Hematopoietic multipotent progenitor cell treated with erythropoietin and hydrocortisone succinate and interleukin-3 and kit ligand, for 4 days (in vitro differentiated cells): ENCODE results near the gene KPNB1.
"Not testable (repeated sequence)": the region's sequence is repeated elsewhere in the genome, so short reads cannot be mapped to it uniquely, and the experiment has no call there.

Experiments
- DNase-seq: peaks from one replicate; pipeline ENCODE4 v3.0.0-alpha.2; 2015

Gene KPNB1

GRCh38 chr17:47682727-47683126 lies 33.0 kb downstream of the KPNB1 start:
- not testable (repeated sequence) for DNase-seq

- no peak for DNase-seq
Observed at GRCh38 chr17:47684025-47684424, 34.3 kb downstream of the KPNB1 start.

- DNase-seq, result no peak
Observed at GRCh38 chr17:47684535-47685193, 34.9 kb downstream of the KPNB1 start.

GRCh38 chr17:47685556-47686275 lies 36.0 kb downstream of the KPNB1 start:
- DNase-seq, result no peak

- no peak for DNase-seq
Observed at GRCh38 chr17:47686276-47686635, 36.5 kb downstream of the KPNB1 start.

GRCh38 chr17:47686664-47687327 lies 37.1 kb downstream of the KPNB1 start:
- no peak for DNase-seq

GRCh38 chr17:47687328-47687690 lies 37.6 kb downstream of the KPNB1 start:
- DNase-seq, result no peak

GRCh38 chr17:47687748-47688147 lies 38.0 kb downstream of the KPNB1 start:
- no peak for DNase-seq

GRCh38 chr17:47690121-47690520 lies 40.4 kb downstream of the KPNB1 start:
- DNase-seq, result no peak

GRCh38 chr17:47692137-47692894 lies 42.6 kb downstream of the KPNB1 start:
- DNase-seq, result no peak

- peak; percentile 47 for DNase-seq
Observed at GRCh38 chr17:47692895-47693730, 43.4 kb downstream of the KPNB1 start.

GRCh38 chr17:47693731-47694580 lies 44.2 kb downstream of the KPNB1 start, which contains the start of gene TBKBP1:
TBKBP1 (plus strand) TSS chr17:47694161; CDS start chr17:47696113, 1,952 bp downstream.
- DNase-seq, result peak; percentile 72

GRCh38 chr17:47694581-47695428 lies 45.1 kb downstream of the KPNB1 start:
- DNase-seq, result peak; percentile 66

- peak; percentile 68 for DNase-seq
Observed at GRCh38 chr17:47695429-47696376, 46.0 kb downstream of the KPNB1 start.

GRCh38 chr17:47696717-47697642 lies 47.3 kb downstream of the KPNB1 start:
- no peak for DNase-seq

GRCh38 chr17:47697906-47698711 lies 48.4 kb downstream of the KPNB1 start:
- no peak for DNase-seq
